Activated T-cell treated with anti-CD3 and anti-CD28 coated beads, Interleukin-2, amount 50 U/mL, for 48 hours (primary cell): ENCODE data around the gene PWWP2A.
"Not testable (repeated sequence)": the region's sequence is repeated elsewhere in the genome, so short reads cannot be mapped to it uniquely, and the experiment has no call there.

Experiments
- DNase-seq, 2 experiments: peaks; one replicate each; pipeline ENCODE4 v3.0.0-alpha.2; 2020

The PWWP2A gene

GRCh38 chr5:160071516-160071915 lies 47.7 kb downstream of the PWWP2A start:
- no peak for DNase-seq

GRCh38 chr5:160069120-160069519 lies 50.1 kb downstream of the PWWP2A start:
- DNase-seq, result not testable (repeated sequence)

GRCh38 chr5:160064995-160065614 lies 54.1 kb downstream of the PWWP2A start:
- DNase-seq, result no peak

- DNase-seq, result no peak
Observed at GRCh38 chr5:160064417-160064810, 54.8 kb downstream of the PWWP2A start.

- no peak for DNase-seq
Observed at GRCh38 chr5:160061770-160062169, 57.5 kb downstream of the PWWP2A start.

- DNase-seq, result no peak
Observed at GRCh38 chr5:160060001-160060400, 59.2 kb downstream of the PWWP2A start.

GRCh38 chr5:160057256-160057655 lies 62.0 kb downstream of the PWWP2A start:
- DNase-seq, result no peak

- DNase-seq, result no peak
Observed at GRCh38 chr5:160054831-160055230, 64.4 kb downstream of the PWWP2A start.

GRCh38 chr5:160054047-160054446 lies 65.2 kb downstream of the PWWP2A start:
- DNase-seq, result no peak

GRCh38 chr5:160049099-160049498 lies 70.2 kb downstream of the PWWP2A start:
- no peak for DNase-seq

GRCh38 chr5:160048131-160048530 lies 71.1 kb downstream of the PWWP2A start:
- DNase-seq, result no peak

GRCh38 chr5:160047423-160047822 lies 71.8 kb downstream of the PWWP2A start:
- DNase-seq, result no peak

GRCh38 chr5:160044967-160045366 lies 74.3 kb downstream of the PWWP2A start:
- no peak for DNase-seq

GRCh38 chr5:160044391-160044804 lies 74.9 kb downstream of the PWWP2A start:
- no peak for DNase-seq

- DNase-seq, result no peak
Observed at GRCh38 chr5:160042671-160043070, 76.6 kb downstream of the PWWP2A start.
